GM21825 (cell line): ENCODE measurements around the gene TAOK2.
"Not testable (repeated sequence)": the region's sequence is repeated elsewhere in the genome, so short reads cannot be mapped to it uniquely, and the experiment has no call there.

Source experiments
- ATAC-seq: cut with Tn5 transposase; IDR thresholded peaks from one replicate; pipeline ENCODE4 v1.9.1; 2021; ENCODE audit warnings: mild to moderate bottlenecking, moderate library complexity; ENCODE audit not compliant: unreplicated experiment

TAOK2 gene

GRCh38 chr16:30018731-30019158, 45.1 kb downstream of the TAOK2 start:
- no peak for ATAC-seq

- no peak for ATAC-seq
Measured at GRCh38 chr16:30022887-30023286, 49.2 kb downstream of the TAOK2 start, which contains the start of gene C16orf92. Gene C16orf92 (plus strand): TSS chr16:30023198. CDS start chr16:30023341, 143 bp downstream.

GRCh38 chr16:30023586-30023985, 49.9 kb downstream of the TAOK2 start:
- no peak for ATAC-seq

GRCh38 chr16:30024451-30024850, 50.8 kb downstream of the TAOK2 start:
- ATAC-seq = no peak

- no peak for ATAC-seq
Measured at GRCh38 chr16:30025156-30025555, 51.5 kb downstream of the TAOK2 start.

- ATAC-seq = no peak
Measured at GRCh38 chr16:30025574-30025973, 51.9 kb downstream of the TAOK2 start.

GRCh38 chr16:30026449-30026848, 52.8 kb downstream of the TAOK2 start:
- ATAC-seq = no peak

- no peak for ATAC-seq
Measured at GRCh38 chr16:30027588-30028437, 54.1 kb downstream of the TAOK2 start.

GRCh38 chr16:30028438-30029076, 54.9 kb downstream of the TAOK2 start:
- no peak for ATAC-seq

GRCh38 chr16:30030011-30030685, 56.5 kb downstream of the TAOK2 start:
- ATAC-seq = no peak

GRCh38 chr16:30030841-30031413, 57.3 kb downstream of the TAOK2 start, which contains the start of gene TLCD3B:
Gene TLCD3B (minus strand): TSS chr16:30031271. CDS start chr16:30030527, 744 bp downstream.
- no peak for ATAC-seq

- no peak for ATAC-seq
Measured at GRCh38 chr16:30031477-30031918, 57.8 kb downstream of the TAOK2 start.

GRCh38 chr16:30032083-30032819, 58.6 kb downstream of the TAOK2 start:
- no peak for ATAC-seq

- ATAC-seq = no peak
Measured at GRCh38 chr16:30033270-30033669, 59.6 kb downstream of the TAOK2 start.

GRCh38 chr16:30040221-30040620, 66.6 kb downstream of the TAOK2 start:
- no peak for ATAC-seq

- ATAC-seq = not testable (repeated sequence)
Measured at GRCh38 chr16:30040690-30041089, 67.0 kb downstream of the TAOK2 start.

GRCh38 chr16:30041841-30042240, 68.2 kb downstream of the TAOK2 start:
- ATAC-seq = no peak
